Ecto neural progenitor cell (in vitro differentiated cells): ENCODE results near the gene TOMM70.
A peak's percentile ranks its signal among the peaks of the same experiment; 100 is the strongest.
"Not testable (repeated sequence)": the region's sequence is repeated elsewhere in the genome, so short reads cannot be mapped to it uniquely, and the experiment has no call there.

Experiments used
- DNase-seq: peaks from one replicate; pipeline ENCODE4 v3.0.0-alpha.2; 2018; ENCODE audit warnings: low spot score

Gene TOMM70

DNA sequence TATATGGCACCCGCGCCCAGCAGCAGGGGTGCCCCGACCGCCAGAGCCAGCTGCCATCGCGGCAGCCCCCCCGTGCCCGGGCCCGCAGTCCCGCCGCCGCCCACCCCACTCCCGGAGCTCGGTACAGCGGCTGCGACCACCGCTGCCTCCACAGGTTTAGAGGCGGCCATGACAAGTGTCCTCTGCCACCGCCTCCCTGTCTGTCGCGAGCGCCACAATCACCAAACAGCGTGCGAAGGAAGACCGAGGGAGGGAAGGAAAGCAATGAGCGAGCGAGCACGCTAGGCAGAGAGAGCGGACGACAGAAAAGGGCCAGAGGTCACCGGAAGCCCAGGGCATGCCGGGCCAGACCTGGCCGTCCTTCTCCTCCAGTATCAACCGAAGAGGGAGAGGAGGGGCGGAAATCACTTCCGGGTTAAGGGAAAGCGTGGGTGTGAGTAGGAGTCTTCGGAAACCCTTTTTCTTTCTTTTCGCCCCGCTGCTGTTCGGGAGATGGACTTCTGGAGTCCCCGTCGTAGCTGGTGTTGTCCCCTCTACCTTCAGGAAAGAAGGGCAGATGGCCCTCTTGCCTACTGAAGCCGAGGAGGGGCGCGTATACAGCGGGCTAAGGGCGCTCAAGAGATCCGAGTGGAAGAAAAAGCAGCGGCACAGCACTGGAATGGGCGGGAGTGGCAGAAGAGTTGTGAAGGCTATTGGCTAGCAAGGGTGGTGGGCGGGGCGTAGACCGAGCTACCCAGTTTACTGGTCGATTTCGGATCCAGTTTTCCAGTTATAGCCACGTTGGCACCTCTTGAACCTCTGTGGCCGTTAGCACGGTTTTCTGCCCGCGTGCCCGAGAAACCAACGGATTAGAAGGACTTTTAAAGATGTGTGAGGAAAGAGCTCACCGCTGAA is at the start of gene TOMM70, which contains the start of gene LNP1:
Gene TOMM70, minus strand, starts transcription at position 310 of the 894 bp plus-strand sequence. Its CDS starts 140 bp downstream, at position 170.
Gene LNP1, plus strand, starts transcription at position 760 of the 894 bp plus-strand sequence. CDS start 28,191 bp downstream, outside the sequence.
- peak; percentile 94 for DNase-seq

DNA sequence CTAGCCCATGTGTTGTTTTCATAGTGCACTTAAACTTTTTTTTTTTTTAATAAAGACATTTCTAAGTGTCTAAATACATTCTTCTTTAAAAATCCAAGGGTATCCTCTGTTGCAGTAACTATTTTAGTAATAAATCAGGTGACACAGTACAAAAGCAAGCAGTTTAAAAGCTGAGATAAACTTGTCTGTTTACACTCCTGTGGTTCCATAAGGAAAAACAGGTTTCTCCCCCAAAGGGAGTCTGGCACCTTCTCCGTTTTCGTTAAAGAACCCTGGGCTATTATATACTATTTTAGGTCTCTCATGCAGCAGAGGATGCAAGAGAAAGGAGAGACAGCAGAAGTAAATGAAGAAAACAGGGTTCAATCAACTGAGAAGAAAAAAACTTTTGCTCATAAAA is 48.3 kb upstream of the TOMM70 start:
- DNase-seq = no peak

GRCh38 chr3:100448079-100448478 is 47.2 kb upstream of the TOMM70 start:
- DNase-seq = no peak

- DNase-seq = not testable (repeated sequence)
Observed at GRCh38 chr3:100447067-100447466, 46.2 kb upstream of the TOMM70 start.

DNA sequence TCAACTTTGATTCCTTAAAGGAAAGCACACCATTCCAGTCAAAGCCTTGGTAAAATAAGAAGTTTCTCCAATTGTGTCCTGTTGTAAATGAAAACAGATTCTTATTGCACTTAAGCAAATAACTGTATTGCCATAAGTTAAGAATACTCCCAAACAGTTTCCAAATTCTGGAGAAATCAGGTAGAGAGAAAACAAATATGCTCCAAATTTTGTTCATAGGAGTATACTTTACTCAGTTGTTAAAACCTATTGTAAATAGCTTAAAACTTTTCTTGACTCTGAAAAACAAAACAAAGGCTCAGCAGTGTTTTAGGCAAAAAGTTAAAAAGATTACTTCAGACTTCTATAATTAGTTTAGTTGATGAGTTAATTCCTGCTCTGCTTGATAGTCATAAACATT is 42.8 kb upstream of the TOMM70 start:
- DNase-seq = no peak

GRCh38 chr3:100440895-100441294 is 40.0 kb upstream of the TOMM70 start:
- no peak for DNase-seq

DNA sequence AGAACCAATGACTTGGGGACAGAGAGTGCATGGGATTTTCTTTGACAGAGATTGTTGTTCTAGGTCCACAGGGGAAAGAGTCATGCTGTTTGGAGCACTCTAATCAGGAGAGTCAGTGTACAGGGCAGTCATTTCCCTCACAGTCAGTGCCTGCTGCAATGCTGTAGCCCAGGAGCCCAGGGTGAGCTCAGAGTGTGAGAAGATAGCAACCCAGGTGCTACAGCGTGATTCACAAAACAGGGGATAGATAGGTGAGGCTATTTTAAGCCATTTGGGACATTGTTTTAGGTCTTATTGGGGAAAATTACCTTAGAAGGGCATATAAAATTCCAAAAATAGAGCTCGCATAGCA is 37.7 kb upstream of the TOMM70 start:
- DNase-seq = no peak

- DNase-seq = no peak
Observed at GRCh38 chr3:100437721-100438622, 37.1 kb upstream of the TOMM70 start.

- no peak for DNase-seq
Observed at GRCh38 chr3:100436951-100437350, 36.1 kb upstream of the TOMM70 start.

DNA sequence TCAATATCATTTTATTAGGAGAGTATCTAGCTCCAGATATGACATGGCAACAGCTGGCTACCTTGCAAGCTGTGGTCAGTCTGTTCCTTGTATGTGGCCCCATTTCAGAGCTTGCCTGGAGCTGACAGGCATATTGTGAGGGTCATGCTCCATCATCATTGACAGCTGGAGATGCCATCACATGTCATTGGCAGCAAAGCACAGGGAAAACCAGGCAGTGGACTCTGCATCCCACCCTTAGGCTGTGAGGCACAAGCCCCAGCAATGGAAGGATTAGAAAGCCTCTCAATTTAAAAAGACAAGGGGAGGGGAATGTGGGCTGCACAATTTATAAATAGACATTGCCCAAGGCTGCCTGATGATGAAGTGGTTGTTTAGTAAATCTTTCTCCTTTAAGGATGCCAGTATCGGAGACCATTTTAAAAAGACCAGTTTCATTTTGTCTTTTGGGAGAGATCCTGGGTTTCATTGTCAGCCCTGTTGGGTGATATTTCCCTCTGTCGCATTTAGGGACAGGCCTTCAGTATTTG is 28.4 kb upstream of the TOMM70 start:
- no peak for DNase-seq

GRCh38 chr3:100427699-100428098 is 26.8 kb upstream of the TOMM70 start:
- no peak for DNase-seq

GRCh38 chr3:100426067-100426682 is 25.3 kb upstream of the TOMM70 start:
- no peak for DNase-seq

GRCh38 chr3:100425316-100425715 is 24.4 kb upstream of the TOMM70 start:
- DNase-seq = no peak

DNA sequence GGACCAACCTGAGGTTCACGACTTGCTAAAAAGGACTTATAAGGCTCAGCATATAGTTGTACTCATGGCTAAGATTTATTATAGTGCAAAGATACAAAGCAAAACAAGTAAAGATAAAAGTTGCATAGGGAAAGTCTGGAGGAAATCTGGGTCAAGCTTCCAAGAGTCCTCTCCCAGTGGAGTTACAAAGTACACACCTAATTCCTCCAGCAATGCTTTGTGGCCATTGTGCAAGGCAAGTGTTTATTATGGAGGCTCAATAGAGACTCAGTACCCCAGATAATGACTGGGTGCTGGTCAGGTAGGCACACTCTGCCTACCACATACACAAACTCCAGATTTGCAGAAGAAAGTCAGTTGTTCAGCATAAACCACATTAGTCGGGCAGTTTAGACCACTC is 23.4 kb upstream of the TOMM70 start:
- no peak for DNase-seq

DNA sequence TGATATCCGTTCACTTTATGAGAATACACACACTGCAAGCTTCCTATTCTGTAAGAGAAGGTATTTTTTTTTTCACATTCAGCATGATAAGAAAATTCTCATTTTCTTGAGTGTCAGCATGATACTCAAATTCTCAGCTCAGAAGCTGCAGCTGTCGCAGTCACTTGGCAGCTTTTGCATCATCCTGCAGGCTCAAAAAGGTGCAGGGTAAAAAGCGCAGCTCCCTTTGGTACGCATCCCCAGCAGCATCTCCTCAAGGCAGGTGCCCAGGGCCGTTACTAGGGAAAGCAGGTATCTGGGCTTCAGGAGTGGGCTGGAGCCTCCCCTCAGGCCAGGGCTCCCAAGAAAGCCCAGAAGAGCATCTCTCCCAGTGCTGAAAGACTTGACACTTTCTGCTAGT is 22.7 kb upstream of the TOMM70 start:
- DNase-seq = no peak

DNA sequence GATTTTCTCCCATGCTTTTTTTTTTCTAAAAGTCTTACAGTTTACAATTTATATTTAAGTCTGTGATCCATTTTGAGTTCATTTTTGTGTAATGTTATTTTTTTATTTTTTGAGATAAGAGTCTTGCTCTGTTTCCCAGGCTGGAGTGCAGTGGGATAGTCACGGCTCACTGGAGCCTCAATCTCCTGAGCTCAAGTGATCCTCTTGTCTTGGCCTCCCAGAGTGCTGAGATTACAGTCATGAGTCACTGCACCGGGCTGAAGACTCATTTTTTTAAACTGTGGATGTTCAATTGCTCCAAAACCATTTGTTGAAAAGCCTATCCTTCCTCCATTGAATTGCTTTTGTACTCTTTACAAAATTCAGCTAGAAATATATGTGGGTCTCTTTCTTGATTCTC is 20.0 kb upstream of the TOMM70 start:
- no peak for DNase-seq

DNA sequence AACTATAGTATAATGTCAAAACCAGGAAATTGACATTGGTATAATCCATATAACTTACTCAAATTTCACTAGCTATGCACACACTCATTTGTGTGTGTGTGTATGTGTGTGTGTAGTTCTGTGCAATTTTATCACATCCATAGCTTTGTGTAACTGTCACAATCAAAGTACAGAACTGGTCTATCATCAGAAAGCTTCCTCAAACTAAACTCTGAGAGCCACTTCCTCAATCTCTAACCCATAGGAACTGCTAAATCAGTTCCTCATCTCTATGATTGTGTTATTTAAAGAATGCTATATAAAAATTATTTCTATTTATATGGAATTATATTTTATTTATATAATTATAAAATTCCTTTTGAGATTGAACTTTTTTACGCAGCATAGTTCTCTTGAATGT is 18.5 kb upstream of the TOMM70 start:
- DNase-seq = no peak

GRCh38 chr3:100416863-100417262 is 16.0 kb upstream of the TOMM70 start:
- no peak for DNase-seq

GRCh38 chr3:100416176-100416575 is 15.3 kb upstream of the TOMM70 start:
- DNase-seq = no peak

DNA sequence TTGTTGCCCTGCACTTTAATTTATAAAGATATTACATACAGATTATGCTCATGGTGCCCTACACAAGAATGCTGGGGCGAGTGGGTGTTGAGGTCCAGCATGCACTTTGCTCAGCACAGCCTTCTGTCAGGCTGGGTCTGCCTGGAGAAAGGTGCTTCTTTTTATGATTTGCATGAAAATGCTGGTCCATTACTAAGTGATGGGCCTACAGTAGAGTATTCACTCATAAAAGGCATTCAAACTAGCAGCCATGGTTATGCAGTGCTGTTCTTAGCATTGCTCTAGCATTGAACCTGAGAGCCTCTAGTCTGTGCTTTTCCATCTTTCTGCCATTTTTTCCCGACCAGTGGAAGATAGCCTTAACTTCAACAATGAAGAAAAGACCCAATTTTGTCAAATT is 12.7 kb upstream of the TOMM70 start:
- no peak for DNase-seq

DNA sequence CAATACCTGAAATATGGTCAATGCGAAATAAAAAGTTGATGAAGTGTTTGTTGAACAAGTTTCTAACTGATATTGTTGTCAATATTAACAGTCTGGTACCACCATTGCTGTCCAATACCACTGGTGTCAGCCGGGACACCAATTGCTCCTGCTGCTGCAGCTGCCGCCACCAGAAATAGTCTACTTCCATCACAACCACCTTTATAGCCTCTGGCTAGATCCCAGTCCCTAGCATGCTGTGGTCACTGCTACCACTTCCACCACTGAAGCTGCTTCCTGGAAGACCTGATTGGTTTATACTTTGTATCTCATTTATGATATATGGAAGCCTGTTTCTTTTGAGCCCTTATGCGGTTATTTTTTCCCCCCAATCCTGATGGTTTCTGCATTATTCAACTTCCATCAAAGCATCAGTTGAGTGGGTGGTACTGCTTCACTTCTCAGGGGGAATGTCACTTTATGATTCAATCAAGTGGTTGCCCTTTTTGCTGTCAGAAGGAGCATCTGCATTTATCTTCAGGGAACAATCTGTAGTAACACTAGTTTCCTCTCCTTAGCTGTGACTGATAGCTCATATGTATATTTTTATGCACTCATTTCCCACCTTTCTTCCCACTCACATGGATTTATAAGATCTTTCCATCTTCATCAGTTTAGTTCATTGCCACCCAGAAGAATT is 12.2 kb upstream of the TOMM70 start:
- DNase-seq = no peak
